NB4 (cell line): Measurements from ENCODE around the gene FRAT1.

ENCODE experiments used
- DNase-seq: peaks from one replicate; pipeline ENCODE4 v3.0.0; 2010; ENCODE audit warnings: low read depth
- H3K4me3 ChIP-seq: one replicate; pipeline ENCODE4 v1.5.1; 2011; ENCODE audit warnings: mild to moderate bottlenecking, low read depth, low read length, moderate library complexity
- MYC ChIP-seq: IDR thresholded peaks from 2 replicates; pipeline ENCODE4 v1.6.1; 2011; ENCODE audit warnings: low read depth, low read length
- POLR2A ChIP-seq: IDR thresholded peaks from 2 replicates; pipeline ENCODE4 v1.6.1; 2011; ENCODE audit warnings: mild to moderate bottlenecking; ENCODE audit not compliant: insufficient read length; ENCODE audit errors: extremely low read depth
- TF ChIP-seq, protein P1 (sequence below): IDR thresholded peaks from one replicate; pipeline ENCODE4 v1.5.1; 2012; ENCODE audit warnings: low read depth, low read length
- TF ChIP-seq, protein P2 (sequence below): IDR thresholded peaks from 2 replicates; pipeline ENCODE4 v1.6.1; 2011; ENCODE audit warnings: low read depth, low read length

The FRAT1 gene

DNA sequence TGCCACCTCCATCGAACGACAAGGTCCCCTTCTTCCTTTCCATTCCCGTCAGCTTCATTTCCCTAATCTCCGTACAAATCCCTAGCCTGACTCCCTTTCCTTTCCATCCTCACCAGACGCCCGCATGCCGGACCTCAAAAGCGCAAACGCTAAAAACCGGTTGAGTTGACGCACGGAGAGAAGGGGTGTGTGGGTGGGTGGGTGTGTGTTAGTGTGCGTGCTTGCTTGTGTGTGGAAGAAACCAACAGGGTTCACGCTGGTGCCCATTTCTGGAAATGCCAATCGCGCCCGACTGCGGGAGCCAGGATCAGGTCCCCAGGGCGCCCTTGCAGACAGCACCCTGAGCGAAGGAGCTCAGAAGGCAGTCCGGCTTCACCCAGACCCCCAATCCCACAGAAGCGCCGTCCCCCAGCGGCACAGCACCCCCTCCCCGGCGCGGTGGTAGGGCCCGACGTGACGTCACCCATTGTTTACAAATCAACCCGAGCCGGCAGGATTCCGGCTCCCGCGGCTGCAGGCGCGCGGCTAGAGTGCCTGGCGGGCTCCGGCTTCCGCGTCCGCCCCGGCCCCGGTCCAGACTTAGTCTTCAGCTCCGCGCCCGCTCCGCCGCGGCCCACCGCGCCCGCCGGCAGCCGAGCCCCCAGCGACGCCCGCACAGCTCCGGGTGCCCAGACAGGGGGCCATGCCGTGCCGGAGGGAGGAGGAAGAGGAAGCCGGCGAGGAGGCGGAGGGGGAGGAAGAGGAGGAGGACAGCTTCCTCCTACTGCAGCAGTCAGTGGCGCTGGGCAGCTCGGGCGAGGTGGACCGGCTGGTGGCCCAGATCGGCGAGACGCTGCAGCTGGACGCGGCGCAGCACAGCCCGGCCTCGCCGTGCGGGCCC is at the start of gene FRAT1:
TSS of gene FRAT1 (plus strand) at position 500 of the 880 bp plus-strand sequence. CDS start at position 683, 183 bp downstream.
- peak; percentile 92 for DNase-seq
- H3K4me3 ChIP-seq: peak within 1 kb of the TSS; percentile 88
- TF ChIP-seq, protein P1, sequence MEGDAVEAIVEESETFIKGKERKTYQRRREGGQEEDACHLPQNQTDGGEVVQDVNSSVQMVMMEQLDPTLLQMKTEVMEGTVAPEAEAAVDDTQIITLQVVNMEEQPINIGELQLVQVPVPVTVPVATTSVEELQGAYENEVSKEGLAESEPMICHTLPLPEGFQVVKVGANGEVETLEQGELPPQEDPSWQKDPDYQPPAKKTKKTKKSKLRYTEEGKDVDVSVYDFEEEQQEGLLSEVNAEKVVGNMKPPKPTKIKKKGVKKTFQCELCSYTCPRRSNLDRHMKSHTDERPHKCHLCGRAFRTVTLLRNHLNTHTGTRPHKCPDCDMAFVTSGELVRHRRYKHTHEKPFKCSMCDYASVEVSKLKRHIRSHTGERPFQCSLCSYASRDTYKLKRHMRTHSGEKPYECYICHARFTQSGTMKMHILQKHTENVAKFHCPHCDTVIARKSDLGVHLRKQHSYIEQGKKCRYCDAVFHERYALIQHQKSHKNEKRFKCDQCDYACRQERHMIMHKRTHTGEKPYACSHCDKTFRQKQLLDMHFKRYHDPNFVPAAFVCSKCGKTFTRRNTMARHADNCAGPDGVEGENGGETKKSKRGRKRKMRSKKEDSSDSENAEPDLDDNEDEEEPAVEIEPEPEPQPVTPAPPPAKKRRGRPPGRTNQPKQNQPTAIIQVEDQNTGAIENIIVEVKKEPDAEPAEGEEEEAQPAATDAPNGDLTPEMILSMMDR: no peak
- TF ChIP-seq POLR2A: peak; percentile 59
- TF ChIP-seq, protein P2, sequence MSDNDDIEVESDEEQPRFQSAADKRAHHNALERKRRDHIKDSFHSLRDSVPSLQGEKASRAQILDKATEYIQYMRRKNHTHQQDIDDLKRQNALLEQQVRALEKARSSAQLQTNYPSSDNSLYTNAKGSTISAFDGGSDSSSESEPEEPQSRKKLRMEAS: peak; percentile 48; the same call in 1 of the 2 replicates
- peak; percentile 12; the same call in 1 of the 2 replicates for TF ChIP-seq MYC

GRCh38 chr10:97270523-97271154 is 48.4 kb upstream of the FRAT1 start:
- DNase-seq: no peak
- TF ChIP-seq MYC: no peak
- TF ChIP-seq, protein P1: no peak
- no peak for TF ChIP-seq POLR2A
- TF ChIP-seq, protein P2: no peak
- H3K4me3 ChIP-seq: no peak overlapping the region

- TF ChIP-seq, protein P1: no peak
- TF ChIP-seq POLR2A (no peak), MYC (no peak)
- TF ChIP-seq, protein P2: no peak
- no peak overlapping the region for H3K4me3 ChIP-seq
- DNase-seq: no peak
Measured at GRCh38 chr10:97273700-97274099, 45.4 kb upstream of the FRAT1 start.

DNA sequence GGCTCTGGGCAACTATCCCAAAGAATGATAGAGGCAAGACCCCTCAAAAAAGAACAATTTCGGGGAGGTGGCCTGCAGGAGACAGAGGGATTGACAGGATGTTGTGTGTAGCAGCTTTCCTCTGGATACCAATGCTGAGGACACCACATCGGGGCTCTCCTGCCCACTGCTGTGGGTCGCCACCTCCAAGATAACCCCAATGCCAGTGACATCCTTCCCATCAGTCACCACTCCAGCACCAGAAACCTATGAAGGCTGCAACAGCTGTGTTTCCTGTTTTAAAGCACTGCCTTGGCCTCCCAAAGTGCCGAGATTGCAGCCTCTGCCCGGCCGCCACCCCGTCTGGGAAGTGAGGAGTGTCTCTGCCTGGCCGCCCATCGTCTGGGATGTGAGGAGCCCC is 44.2 kb upstream of the FRAT1 start:
- TF ChIP-seq MYC (no peak), POLR2A (no peak)
- TF ChIP-seq, protein P2: no peak
- TF ChIP-seq, protein P1: no peak
- no peak for DNase-seq
- no peak overlapping the region for H3K4me3 ChIP-seq

GRCh38 chr10:97277551-97277950 is 41.5 kb upstream of the FRAT1 start:
- no peak for DNase-seq
- no peak overlapping the region for H3K4me3 ChIP-seq
- TF ChIP-seq POLR2A (no peak), MYC (no peak)
- TF ChIP-seq, protein P2: no peak
- TF ChIP-seq, protein P1: no peak
